NCI-H2227 (cell line): Measurements from ENCODE around the gene ASTN2.

Experiments used
- DNase-seq: peaks from one replicate; lab custom pipeline; 2025; ENCODE audit not compliant: unreplicated experiment; lab: John Stamatoyannopoulos, UW

The ASTN2 gene

GRCh38 chr9:116499986-116500871 lies 914.6 kb downstream of the ASTN2 start:
- DNase-seq, result no peak

- DNase-seq, result no peak
Measured at GRCh38 chr9:116499434-116499833, 915.4 kb downstream of the ASTN2 start.

- DNase-seq, result no peak
Measured at GRCh38 chr9:116497095-116497890, 917.6 kb downstream of the ASTN2 start.

GRCh38 chr9:116496167-116496566 lies 918.7 kb downstream of the ASTN2 start:
- no peak for DNase-seq

- DNase-seq, result no peak
Measured at GRCh38 chr9:116495725-116496124, 919.1 kb downstream of the ASTN2 start.

- peak; percentile 1 for DNase-seq
Measured at GRCh38 chr9:116494815-116495634, 919.8 kb downstream of the ASTN2 start.

GRCh38 chr9:116493183-116493860 lies 921.5 kb downstream of the ASTN2 start:
- DNase-seq, result no peak

GRCh38 chr9:116491659-116492058 lies 923.2 kb downstream of the ASTN2 start:
- no peak for DNase-seq

GRCh38 chr9:116491219-116491618 lies 923.6 kb downstream of the ASTN2 start:
- no peak for DNase-seq

- no peak for DNase-seq
Measured at GRCh38 chr9:116490321-116490720, 924.5 kb downstream of the ASTN2 start.

- no peak for DNase-seq
Measured at GRCh38 chr9:116488373-116488772, 926.5 kb downstream of the ASTN2 start.

GRCh38 chr9:116484492-116485061 lies 930.3 kb downstream of the ASTN2 start:
- no peak for DNase-seq

- no peak for DNase-seq
Measured at GRCh38 chr9:116483622-116484491, 931.0 kb downstream of the ASTN2 start.

GRCh38 chr9:116482740-116483139 lies 932.1 kb downstream of the ASTN2 start:
- DNase-seq, result no peak

GRCh38 chr9:116480700-116481099 lies 934.2 kb downstream of the ASTN2 start:
- no peak for DNase-seq

- no peak for DNase-seq
Measured at GRCh38 chr9:116479967-116480366, 934.9 kb downstream of the ASTN2 start.

GRCh38 chr9:116479056-116479544 lies 935.8 kb downstream of the ASTN2 start:
- DNase-seq, result no peak

- no peak for DNase-seq
Measured at GRCh38 chr9:116477584-116478141, 937.2 kb downstream of the ASTN2 start.

- DNase-seq, result no peak
Measured at GRCh38 chr9:116476935-116477381, 937.9 kb downstream of the ASTN2 start.
